GM12878 (cell line): Measurements from ENCODE around the gene PADI1.

Experiments used
- CTCF ChIP-seq, 3 experiments: IDR thresholded peaks in 2 of 3; conservative IDR thresholded peaks in 1 of 3; 2 replicates each; pipeline ENCODE4 v1.5.1; 2011; ENCODE audit warnings: low read depth in 3 of 3, low read length in 3 of 3, mild to moderate bottlenecking in 3 of 3, control low read depth in 2 of 3, moderate library complexity in 2 of 3, inconsistent platforms in 1 of 3, mixed read lengths in 1 of 3; ENCODE audit not compliant: control insufficient read depth in 2 of 3, insufficient read depth in 1 of 3; ENCODE audit errors: extremely low read depth in 1 of 3
- E2F4 ChIP-seq: IDR thresholded peaks from 2 replicates; pipeline ENCODE4 v1.6.1; 2012; ENCODE audit warnings: low read depth, low read length, improper control_type of control experiment
- E2F8 ChIP-seq: fragments of 450-650 bp; IDR thresholded peaks from 2 replicates; pipeline ENCODE4 v1.6.1; 2018; ENCODE audit warnings: mild to moderate bottlenecking, low read depth, moderate library complexity; ENCODE audit not compliant: partially characterized antibody
- JUND ChIP-seq: IDR thresholded peaks from 2 replicates; pipeline ENCODE4 v1.6.1; 2012; ENCODE audit warnings: low read depth, mild to moderate bottlenecking, low read length, improper control_type of control experiment, moderate library complexity
- KDM1A ChIP-seq: fragments of 200-600 bp; sonication (generic); IDR thresholded peaks from 2 replicates; pipeline ENCODE4 v1.6.1; 2016; ENCODE audit warnings: borderline replicate concordance
- MYC ChIP-seq: IDR thresholded peaks from 2 replicates; pipeline ENCODE4 v1.6.1; 2011; ENCODE audit warnings: mild to moderate bottlenecking, low read length, moderate library complexity, inconsistent platforms; ENCODE audit not compliant: insufficient read depth, insufficient replicate concordance, insufficient read length, severe bottlenecking
- POLR2A ChIP-seq: IDR thresholded peaks from 2 replicates; pipeline ENCODE4 v1.6.1; 2011; ENCODE audit warnings: low read depth, mild to moderate bottlenecking, low read length
- RELA ChIP-seq: fragments of 450-650 bp; IDR thresholded peaks from 2 replicates; pipeline ENCODE4 v1.8.0; 2014; ENCODE audit warnings: borderline replicate concordance; ENCODE audit not compliant: partially characterized antibody
- REST ChIP-seq: IDR thresholded peaks from 2 replicates; pipeline ENCODE4 v1.6.1; 2012; ENCODE audit warnings: mild to moderate bottlenecking, low read depth, low read length
- SMC3 ChIP-seq: IDR thresholded peaks from 2 replicates; pipeline ENCODE4 v1.6.1; 2011; ENCODE audit warnings: low read length, improper control_type of control experiment, borderline replicate concordance
- ZNF207 ChIP-seq: fragments of 450-650 bp; IDR thresholded peaks from 2 replicates; pipeline ENCODE4 v1.6.1; 2014; ENCODE audit warnings: antibody characterized with exemption, mild to moderate bottlenecking, borderline replicate concordance

- TF ChIP-seq MYC = no peak
- no peak for TF ChIP-seq POLR2A
- TF ChIP-seq JUND = no peak
- TF ChIP-seq KDM1A = no peak
- no peak for TF ChIP-seq CTCF (IDR thresholded peaks at IDR 0.05 in 2 of 3, conservative IDR thresholded peaks at IDR 0.05 in 1 of 3; ENCODE audit: control insufficient read depth in 2 of 3, extremely low read depth in 1 of 3, insufficient read depth in 1 of 3, low read depth in 3 of 3, low read length in 3 of 3)
- no peak for TF ChIP-seq E2F4
- no peak for TF ChIP-seq ZNF207
- no peak for TF ChIP-seq REST
- no peak for TF ChIP-seq SMC3
- no peak for TF ChIP-seq E2F8
- no peak for TF ChIP-seq RELA
Measured at GRCh38 chr1:17167786-17168090, 37.2 kb upstream of the PADI1 start.
